22Rv1 (cell line): Measurements from ENCODE around the gene TNRC6C.
"Not testable (repeated sequence)": the region's sequence is repeated elsewhere in the genome, so short reads cannot be mapped to it uniquely, and the experiment has no call there.

Experiments
- H3K27ac ChIP-seq: fragments of 450-650 bp; 2 replicates; pipeline ENCODE4 v1.5.1; 2017
- ZFX ChIP-seq: fragments of 450-650 bp; IDR thresholded peaks from 2 replicates; pipeline ENCODE4 v1.6.1; 2017; ENCODE audit warnings: antibody characterized with exemption, borderline replicate concordance
- TF ChIP-seq, protein P1 (sequence below): fragments of 450-650 bp; IDR thresholded peaks from 2 replicates; pipeline ENCODE4 v1.5.1; 2017; ENCODE audit warnings: mild to moderate bottlenecking

Gene TNRC6C

GRCh38 chr17:78081551-78081950 is 123.0 kb downstream of the TNRC6C start:
- no peak for TF ChIP-seq ZFX
- TF ChIP-seq, protein P1, sequence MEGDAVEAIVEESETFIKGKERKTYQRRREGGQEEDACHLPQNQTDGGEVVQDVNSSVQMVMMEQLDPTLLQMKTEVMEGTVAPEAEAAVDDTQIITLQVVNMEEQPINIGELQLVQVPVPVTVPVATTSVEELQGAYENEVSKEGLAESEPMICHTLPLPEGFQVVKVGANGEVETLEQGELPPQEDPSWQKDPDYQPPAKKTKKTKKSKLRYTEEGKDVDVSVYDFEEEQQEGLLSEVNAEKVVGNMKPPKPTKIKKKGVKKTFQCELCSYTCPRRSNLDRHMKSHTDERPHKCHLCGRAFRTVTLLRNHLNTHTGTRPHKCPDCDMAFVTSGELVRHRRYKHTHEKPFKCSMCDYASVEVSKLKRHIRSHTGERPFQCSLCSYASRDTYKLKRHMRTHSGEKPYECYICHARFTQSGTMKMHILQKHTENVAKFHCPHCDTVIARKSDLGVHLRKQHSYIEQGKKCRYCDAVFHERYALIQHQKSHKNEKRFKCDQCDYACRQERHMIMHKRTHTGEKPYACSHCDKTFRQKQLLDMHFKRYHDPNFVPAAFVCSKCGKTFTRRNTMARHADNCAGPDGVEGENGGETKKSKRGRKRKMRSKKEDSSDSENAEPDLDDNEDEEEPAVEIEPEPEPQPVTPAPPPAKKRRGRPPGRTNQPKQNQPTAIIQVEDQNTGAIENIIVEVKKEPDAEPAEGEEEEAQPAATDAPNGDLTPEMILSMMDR: no peak
- no peak overlapping the region for H3K27ac ChIP-seq

GRCh38 chr17:78082355-78082872 is 123.9 kb downstream of the TNRC6C start:
- not testable (repeated sequence) for H3K27ac ChIP-seq

GRCh38 chr17:78082988-78083387 is 124.5 kb downstream of the TNRC6C start:
- no peak for TF ChIP-seq ZFX
- TF ChIP-seq, protein P1: no peak
- no peak overlapping the region for H3K27ac ChIP-seq

DNA sequence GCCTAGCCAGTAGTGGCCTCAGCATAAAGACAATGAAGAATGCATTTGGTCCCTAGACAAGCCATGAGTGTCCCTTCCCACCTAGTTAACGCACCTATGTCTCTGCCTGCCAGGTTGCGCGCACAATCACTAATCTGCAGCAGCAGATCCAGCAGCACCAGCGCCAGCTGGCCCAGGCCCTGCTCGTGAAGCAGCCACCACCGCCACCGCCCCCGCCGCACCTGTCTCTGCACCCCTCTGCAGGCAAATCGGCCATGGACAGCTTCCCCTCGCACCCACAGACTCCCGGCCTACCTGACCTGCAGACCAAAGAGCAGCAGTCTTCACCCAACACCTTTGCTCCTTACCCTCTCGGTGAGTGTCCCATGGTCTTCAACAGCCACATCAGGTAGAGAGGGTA is 128.2 kb downstream of the TNRC6C start:
- H3K27ac ChIP-seq: no peak overlapping the region
- TF ChIP-seq, protein P1: no peak
- no peak for TF ChIP-seq ZFX

GRCh38 chr17:78088529-78088928 is 130.0 kb downstream of the TNRC6C start:
- no peak overlapping the region for H3K27ac ChIP-seq
- no peak for TF ChIP-seq ZFX
- TF ChIP-seq, protein P1: no peak

- H3K27ac ChIP-seq: no peak overlapping the region
- TF ChIP-seq, protein P1: no peak
- no peak for TF ChIP-seq ZFX
Measured at GRCh38 chr17:78089576-78090281, 131.2 kb downstream of the TNRC6C start.

DNA sequence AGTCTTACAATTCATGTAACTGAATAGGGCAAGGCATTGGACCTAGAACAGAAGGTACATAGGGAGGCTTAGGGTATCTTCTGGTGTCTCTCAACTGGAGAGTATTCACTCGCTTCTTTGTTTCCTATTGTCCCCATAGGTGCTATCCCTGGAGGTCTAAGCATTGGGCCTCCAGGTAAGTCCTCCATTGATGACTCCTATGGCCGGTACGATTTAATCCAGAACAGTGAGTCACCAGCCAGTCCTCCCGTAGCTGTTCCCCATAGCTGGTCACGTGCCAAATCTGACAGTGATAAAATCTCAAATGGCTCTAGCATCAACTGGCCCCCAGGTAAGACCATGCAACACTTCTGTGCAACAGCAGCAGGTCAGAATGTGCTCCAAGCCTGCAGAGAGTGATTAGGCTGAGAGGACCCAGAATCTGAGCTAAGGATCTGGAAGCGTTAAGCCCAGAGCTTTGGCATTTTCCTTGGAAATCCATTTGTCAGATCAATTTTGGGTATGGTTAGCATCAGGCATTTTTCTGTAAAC is 134.4 kb downstream of the TNRC6C start:
- TF ChIP-seq, protein P1: no peak
- no peak for TF ChIP-seq ZFX
- H3K27ac ChIP-seq: no peak overlapping the region
